GM18907 (cell line): ENCODE measurements around the gene TAP2.
"Not testable (repeated sequence)": the region's sequence is repeated elsewhere in the genome, so short reads cannot be mapped to it uniquely, and the experiment has no call there.

ENCODE experiments used
- ATAC-seq: cut with Tn5 transposase; IDR thresholded peaks from one replicate; pipeline ENCODE4 v1.9.1; 2021; ENCODE audit warnings: mild to moderate bottlenecking, moderate library complexity; ENCODE audit not compliant: unreplicated experiment

Gene TAP2

GRCh38 chr6:32838114-32838958 lies at the start of gene TAP2:
Gene TAP2 (minus strand): TSS chr6:32838739. CDS start chr6:32838233, 506 bp downstream.
- peak; percentile 72 for ATAC-seq

DNA sequence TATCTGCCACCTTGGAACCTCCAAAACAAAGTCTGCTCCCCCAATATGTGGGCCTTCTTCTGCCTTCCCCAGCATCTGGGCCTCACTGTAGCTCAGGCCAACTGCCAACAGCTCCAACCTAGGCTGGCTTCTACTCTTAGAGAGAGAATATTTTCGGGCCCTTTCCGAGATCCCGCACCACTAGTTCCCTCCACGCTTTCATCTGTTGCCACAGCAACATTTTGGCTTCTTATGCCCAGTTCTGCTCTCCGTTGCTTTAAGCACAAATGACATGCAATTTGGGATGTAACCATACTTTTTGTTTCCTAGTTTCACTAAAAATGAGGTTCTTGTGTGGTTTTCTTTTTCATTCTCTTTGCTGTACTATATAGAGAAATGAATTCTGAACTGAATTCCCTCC lies 49.1 kb upstream of the TAP2 start:
- no peak for ATAC-seq

GRCh38 chr6:32886681-32887383 lies 48.3 kb upstream of the TAP2 start:
- ATAC-seq, result no peak

GRCh38 chr6:32885698-32886286 lies 47.3 kb upstream of the TAP2 start:
- no peak for ATAC-seq

DNA sequence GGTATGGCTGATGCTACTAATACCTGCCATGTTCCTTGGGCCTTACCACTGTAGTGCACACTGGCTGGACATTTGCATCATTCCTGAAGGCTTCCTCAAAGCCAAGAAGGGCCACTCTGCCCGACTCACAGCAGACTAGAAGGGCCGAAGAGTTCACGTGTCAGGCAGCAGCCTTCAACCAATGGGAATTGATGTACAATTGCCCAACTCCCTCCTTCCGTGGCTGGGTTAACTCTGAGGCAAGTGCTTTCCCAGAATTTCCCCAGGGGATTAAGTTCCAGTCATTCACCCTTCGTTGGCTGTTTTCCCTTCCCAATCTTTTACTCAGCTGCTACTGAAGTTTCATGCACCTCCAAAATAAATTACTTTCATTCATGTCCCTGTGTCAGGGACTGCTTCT lies 45.2 kb upstream of the TAP2 start:
- no peak for ATAC-seq

GRCh38 chr6:32882879-32883250 lies 44.3 kb upstream of the TAP2 start:
- ATAC-seq, result no peak

- not testable (repeated sequence) for ATAC-seq
Measured at GRCh38 chr6:32880962-32881361, 42.4 kb upstream of the TAP2 start.

- no peak for ATAC-seq
Measured at GRCh38 chr6:32879691-32880090, 41.2 kb upstream of the TAP2 start.

- ATAC-seq, result no peak
Measured at GRCh38 chr6:32876603-32877002, 38.1 kb upstream of the TAP2 start.

GRCh38 chr6:32873947-32874346 lies 35.4 kb upstream of the TAP2 start:
- ATAC-seq, result not testable (repeated sequence)

GRCh38 chr6:32868257-32868788 lies 29.8 kb upstream of the TAP2 start:
- no peak for ATAC-seq

DNA sequence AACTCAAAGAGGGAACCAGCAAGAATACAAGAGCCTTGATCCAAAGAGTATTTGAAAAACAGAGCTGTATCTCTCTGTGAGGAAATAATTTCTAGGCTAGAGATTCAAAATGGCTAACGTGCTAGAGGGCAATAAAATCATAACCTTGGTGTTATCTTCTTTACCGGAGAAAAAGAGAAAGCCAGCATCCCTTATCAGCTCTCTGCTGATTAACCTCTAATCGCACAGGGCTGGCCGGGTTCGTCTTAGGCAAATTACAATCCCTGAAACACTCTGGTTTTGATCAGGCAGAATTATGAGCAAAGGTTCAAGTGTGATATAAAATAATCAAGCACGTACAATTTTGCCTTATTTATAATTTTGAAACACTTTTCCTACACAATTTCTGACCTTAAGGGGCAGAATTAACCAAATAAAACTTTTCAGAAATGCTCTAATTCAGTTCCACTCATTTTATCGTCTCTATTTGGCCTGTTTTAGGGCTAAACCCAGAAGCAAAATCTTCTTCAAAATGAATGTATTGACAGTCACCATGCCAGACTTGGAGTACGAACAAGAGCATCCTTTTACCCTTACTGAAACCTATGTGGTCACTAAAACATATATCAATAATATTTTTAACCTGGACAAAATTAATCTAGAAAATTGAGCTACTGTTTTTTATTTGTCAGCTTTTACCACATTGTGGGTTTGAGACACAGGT lies 29.2 kb upstream of the TAP2 start:
- ATAC-seq, result no peak

DNA sequence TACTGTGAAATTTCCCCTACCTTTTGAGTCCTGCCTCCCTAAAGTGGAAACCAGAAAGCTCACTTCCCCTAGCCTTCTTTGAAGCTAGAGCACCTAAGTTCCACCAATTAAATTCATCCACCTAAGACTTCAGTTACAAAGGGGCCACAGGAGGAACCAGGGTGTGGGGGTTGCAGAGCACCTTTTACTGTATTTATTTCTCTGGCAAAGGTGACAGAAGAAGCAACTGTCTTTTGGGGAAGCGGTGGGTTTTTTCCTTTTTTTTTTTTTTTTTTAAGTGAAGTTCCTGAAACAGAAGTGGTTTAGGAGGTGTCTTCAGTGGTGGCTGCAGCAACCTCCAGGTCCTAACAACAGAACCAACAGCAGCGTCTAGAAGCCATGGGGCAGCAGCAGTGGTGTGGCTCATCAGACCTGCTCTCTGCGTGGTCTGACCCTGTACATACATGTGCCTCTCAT lies 28.5 kb upstream of the TAP2 start:
- no peak for ATAC-seq

DNA sequence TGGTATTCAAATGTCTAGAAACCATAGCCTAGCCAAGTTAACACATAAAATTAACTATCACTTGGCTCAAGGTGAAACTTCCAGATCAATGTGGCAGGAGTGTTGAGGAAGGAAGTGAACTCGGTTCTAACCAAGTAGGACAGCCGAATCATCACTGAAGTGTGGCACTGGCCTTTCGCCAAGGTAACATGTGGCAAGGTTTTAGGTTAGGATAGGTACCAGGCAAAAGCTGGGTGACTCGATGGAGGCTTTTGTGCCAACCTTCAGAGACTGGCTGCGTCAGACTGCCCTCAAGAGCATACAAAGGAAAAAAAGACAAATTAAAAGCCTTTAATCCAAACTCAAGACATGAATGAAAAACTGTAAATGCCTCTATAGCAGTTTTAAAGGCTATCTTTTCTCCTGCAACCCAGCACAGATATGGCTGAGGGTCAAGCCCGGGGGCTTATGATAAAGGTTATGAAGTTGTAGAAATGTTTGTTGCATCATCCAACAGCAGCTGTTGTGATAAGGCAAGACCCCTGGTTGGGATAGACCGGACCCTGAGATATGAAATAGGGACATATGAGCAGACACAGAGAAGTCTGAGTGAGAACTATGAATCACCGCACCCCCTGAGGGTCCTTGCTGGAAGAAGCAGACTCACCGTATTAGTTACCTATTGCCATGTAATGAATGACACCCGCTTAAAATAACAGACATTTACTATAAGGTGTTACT lies 27.3 kb upstream of the TAP2 start:
- ATAC-seq, result no peak

DNA sequence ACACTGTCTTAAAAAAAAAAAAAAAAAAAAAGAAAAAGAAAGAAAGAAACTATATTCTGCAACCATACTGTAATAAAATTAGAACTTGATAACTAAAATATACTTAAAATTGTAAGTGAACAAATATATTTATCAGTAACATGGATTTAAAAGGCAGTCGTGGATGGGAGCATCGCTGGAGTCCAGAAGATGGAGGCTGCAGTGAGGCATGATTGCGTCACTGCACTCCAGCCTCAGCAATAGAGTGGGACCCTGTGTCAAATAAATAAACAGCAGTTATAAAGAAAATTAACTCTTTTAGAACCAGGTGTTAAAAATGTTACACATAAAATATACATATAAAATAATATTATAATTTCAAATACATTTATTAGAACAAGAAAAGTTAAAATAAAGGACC lies 24.2 kb upstream of the TAP2 start:
- ATAC-seq, result no peak

- no peak for ATAC-seq
Measured at GRCh38 chr6:32860674-32861073, 22.1 kb upstream of the TAP2 start.

DNA sequence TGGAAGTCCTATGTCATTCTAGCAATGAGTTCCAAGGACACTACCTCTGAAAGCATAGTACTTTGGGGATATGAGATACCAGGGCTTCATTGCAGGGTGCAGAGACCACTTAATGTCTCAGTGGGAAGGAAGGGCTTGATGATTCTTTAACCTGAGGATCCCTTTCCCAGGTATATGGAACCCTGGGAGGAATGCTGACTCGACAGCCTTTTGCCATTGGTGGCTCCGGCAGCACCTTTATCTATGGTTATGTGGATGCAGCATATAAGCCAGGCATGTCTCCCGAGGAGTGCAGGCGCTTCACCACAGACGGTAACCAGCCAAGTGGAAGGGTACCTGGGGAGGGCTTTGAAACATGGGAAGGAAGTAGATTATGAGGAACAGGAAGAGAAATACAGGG lies 19.7 kb upstream of the TAP2 start:
- no peak for ATAC-seq

- no peak for ATAC-seq
Measured at GRCh38 chr6:32857156-32857891, 18.8 kb upstream of the TAP2 start.

- ATAC-seq, result no peak
Measured at GRCh38 chr6:32855467-32856174, 17.1 kb upstream of the TAP2 start.
